ENCODE data around the gene FSTL5.

The FSTL5 gene

DNA sequence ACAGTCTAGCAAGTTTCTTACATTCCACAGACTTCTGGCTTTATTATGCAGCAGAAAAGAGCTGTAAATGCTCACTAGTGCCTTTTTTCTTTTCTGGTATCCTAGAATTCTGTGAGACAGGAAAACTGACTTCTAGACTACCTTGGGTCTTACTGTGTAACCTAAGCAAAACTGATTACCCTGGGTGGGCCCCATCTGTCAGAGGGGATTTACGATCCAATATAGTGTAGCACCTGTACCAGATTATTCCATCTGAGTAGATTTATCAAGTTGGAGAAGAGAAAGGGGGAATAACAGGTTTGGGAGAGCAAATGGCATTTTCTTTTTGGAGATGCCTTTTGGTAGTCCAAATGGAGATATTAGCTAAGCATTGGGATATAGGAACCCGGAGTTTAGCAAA, 46.7 kb downstream of the FSTL5 start:
- no peaks in the 10 kb centered on the region for H3K79me2 ChIP-seq (ENCODE audit: insufficient read depth, low read length)
- no peaks in the 10 kb centered on the region for H3K36me3 ChIP-seq (ENCODE audit: insufficient read depth, low read length)
- no peak overlapping the region for H2AFZ ChIP-seq (ENCODE audit: low read depth, low read length)
- no peak overlapping the region for H3K4me2 ChIP-seq (ENCODE audit: insufficient read depth, low read length)
- H3K4me1 ChIP-seq (ENCODE audit: insufficient read depth, low read length), result no peaks in the 10 kb centered on the region
- no peak overlapping the region for H3K4me3 ChIP-seq (ENCODE audit: low read depth in 1 of 2, low read length in 2 of 2)
- no peak overlapping the region for H3K9ac ChIP-seq (ENCODE audit: low read depth, low read length)
- no peak overlapping the region for H3K27ac ChIP-seq (ENCODE audit: low read length)
- DNase-seq (no peak), ATAC-seq (ENCODE audit: insufficient read depth, low read depth) (no peak)
- H3K27me3 ChIP-seq (ENCODE audit: insufficient read depth, low read length, poor library complexity), result no peaks in the 10 kb centered on the region
- TF ChIP-seq, protein P1, sequence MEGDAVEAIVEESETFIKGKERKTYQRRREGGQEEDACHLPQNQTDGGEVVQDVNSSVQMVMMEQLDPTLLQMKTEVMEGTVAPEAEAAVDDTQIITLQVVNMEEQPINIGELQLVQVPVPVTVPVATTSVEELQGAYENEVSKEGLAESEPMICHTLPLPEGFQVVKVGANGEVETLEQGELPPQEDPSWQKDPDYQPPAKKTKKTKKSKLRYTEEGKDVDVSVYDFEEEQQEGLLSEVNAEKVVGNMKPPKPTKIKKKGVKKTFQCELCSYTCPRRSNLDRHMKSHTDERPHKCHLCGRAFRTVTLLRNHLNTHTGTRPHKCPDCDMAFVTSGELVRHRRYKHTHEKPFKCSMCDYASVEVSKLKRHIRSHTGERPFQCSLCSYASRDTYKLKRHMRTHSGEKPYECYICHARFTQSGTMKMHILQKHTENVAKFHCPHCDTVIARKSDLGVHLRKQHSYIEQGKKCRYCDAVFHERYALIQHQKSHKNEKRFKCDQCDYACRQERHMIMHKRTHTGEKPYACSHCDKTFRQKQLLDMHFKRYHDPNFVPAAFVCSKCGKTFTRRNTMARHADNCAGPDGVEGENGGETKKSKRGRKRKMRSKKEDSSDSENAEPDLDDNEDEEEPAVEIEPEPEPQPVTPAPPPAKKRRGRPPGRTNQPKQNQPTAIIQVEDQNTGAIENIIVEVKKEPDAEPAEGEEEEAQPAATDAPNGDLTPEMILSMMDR (IDR thresholded peaks at IDR 0.05; ENCODE audit: borderline replicate concordance, extremely low read depth, low read length, poor library complexity, severe bottlenecking), result no peak
- TF ChIP-seq EZH2 (IDR thresholded peaks at IDR 0.05; ENCODE audit: borderline replicate concordance, low read depth, low read length, severe bottlenecking), result no peak
- H4K20me1 ChIP-seq (ENCODE audit: insufficient read depth, low read length), result no peaks in the 10 kb centered on the region
- H3K9me3 ChIP-seq (ENCODE audit: insufficient read depth, low read length, severe bottlenecking), result peaks cover 3% of the 10 kb centered on the region

DNA sequence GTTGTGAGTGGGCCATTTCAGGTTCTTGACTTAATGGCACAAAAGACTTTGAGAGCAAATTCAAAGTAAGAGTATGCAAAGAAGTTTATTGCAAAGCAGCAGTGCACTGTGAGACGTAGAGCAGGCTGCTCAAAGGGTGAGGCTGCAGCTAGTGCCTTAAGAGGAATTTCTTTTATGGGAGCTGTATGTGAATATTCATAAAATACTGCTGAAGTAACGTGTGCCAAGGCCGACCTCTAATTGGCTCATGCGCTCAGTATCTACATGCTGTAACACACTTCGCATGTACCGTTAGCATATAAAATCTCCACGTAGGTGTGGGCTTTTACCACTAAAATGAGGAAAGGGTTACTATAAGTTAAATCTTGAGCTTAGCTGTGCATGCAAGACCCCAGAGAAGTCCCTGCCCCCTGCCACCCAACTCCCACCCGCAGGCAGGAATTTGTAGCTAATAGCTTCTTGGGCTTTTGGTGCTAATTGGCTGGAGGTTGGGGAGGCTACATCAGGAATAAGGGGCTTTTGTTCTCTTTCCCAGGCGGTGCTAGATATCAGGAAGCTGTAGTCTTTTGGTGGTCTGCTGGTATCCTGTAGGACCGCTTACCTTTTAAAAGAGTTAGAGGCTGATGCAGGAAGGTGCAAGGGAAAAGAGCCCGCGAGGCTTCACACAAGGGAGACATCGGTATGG, 47.6 kb downstream of the FSTL5 start:
- Histone ChIP-seq H3K9me3 (ENCODE audit: insufficient read depth, low read length, severe bottlenecking) (peaks cover 3% of the 10 kb centered on the region), H3K36me3 (ENCODE audit: insufficient read depth, low read length) (no peaks in the 10 kb centered on the region), H4K20me1 (ENCODE audit: insufficient read depth, low read length) (no peaks in the 10 kb centered on the region), H3K27me3 (ENCODE audit: insufficient read depth, low read length, poor library complexity) (no peaks in the 10 kb centered on the region), H3K9ac (ENCODE audit: low read depth, low read length) (no peak overlapping the region), H3K79me2 (ENCODE audit: insufficient read depth, low read length) (no peaks in the 10 kb centered on the region), H3K4me3 (ENCODE audit: low read depth in 1 of 2, low read length in 2 of 2) (no peak overlapping the region), H2AFZ (ENCODE audit: low read depth, low read length) (no peak overlapping the region), H3K4me2 (ENCODE audit: insufficient read depth, low read length) (no peak overlapping the region), H3K4me1 (ENCODE audit: insufficient read depth, low read length) (no peaks in the 10 kb centered on the region), H3K27ac (ENCODE audit: low read length) (no peak overlapping the region)
- TF ChIP-seq EZH2 (IDR thresholded peaks at IDR 0.05; ENCODE audit: borderline replicate concordance, low read depth, low read length, severe bottlenecking), result no peak
- TF ChIP-seq, protein P1 (IDR thresholded peaks at IDR 0.05; ENCODE audit: borderline replicate concordance, extremely low read depth, low read length, poor library complexity, severe bottlenecking), result no peak
- DNase-seq, result no peak
- ATAC-seq (ENCODE audit: insufficient read depth, low read depth), result no peak

DNA sequence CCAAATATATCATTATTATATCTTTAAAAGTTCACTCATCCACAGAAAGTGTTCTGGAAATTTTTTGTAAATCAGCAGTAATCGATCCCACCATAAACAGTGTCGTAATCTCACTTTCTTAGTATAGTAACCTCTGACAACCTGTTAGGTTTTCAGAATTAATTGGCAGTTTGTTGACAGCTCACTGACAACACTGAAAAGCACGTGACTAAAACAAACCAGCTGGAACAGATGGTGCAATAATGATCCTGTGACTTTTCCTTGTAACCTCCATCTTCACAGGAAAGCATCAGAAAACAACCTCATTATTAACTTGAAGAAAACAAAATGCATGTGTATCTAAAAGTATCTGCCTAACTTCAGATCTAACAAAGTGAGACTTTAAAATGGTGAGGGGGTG, 48.5 kb downstream of the FSTL5 start:
- TF ChIP-seq, protein P1 (IDR thresholded peaks at IDR 0.05; ENCODE audit: borderline replicate concordance, extremely low read depth, low read length, poor library complexity, severe bottlenecking), result no peak
- no peak for TF ChIP-seq EZH2 (IDR thresholded peaks at IDR 0.05; ENCODE audit: borderline replicate concordance, low read depth, low read length, severe bottlenecking)
- Histone ChIP-seq H3K4me3 (ENCODE audit: low read depth in 1 of 2, low read length in 2 of 2) (no peak overlapping the region), H4K20me1 (ENCODE audit: insufficient read depth, low read length) (no peaks in the 10 kb centered on the region), H2AFZ (ENCODE audit: low read depth, low read length) (no peak overlapping the region), H3K9ac (ENCODE audit: low read depth, low read length) (no peak overlapping the region), H3K9me3 (ENCODE audit: insufficient read depth, low read length, severe bottlenecking) (peaks cover 3% of the 10 kb centered on the region), H3K27ac (ENCODE audit: low read length) (no peak overlapping the region), H3K79me2 (ENCODE audit: insufficient read depth, low read length) (no peaks in the 10 kb centered on the region), H3K27me3 (ENCODE audit: insufficient read depth, low read length, poor library complexity) (no peaks in the 10 kb centered on the region), H3K4me1 (ENCODE audit: insufficient read depth, low read length) (no peaks in the 10 kb centered on the region), H3K4me2 (ENCODE audit: insufficient read depth, low read length) (no peak overlapping the region), H3K36me3 (ENCODE audit: insufficient read depth, low read length) (no peaks in the 10 kb centered on the region)
- no peak for DNase-seq
- ATAC-seq (ENCODE audit: insufficient read depth, low read depth), result no peak

Measured in DND-41 (cell line).